HG02938 (cell line): ENCODE data around the gene E2F1.

Source experiments
- ATAC-seq: cut with Tn5 transposase; IDR thresholded peaks from one replicate; pipeline ENCODE4 v1.9.1; 2021; ENCODE audit warnings: mild to moderate bottlenecking, moderate library complexity; ENCODE audit not compliant: unreplicated experiment

E2F1 gene, protein sequence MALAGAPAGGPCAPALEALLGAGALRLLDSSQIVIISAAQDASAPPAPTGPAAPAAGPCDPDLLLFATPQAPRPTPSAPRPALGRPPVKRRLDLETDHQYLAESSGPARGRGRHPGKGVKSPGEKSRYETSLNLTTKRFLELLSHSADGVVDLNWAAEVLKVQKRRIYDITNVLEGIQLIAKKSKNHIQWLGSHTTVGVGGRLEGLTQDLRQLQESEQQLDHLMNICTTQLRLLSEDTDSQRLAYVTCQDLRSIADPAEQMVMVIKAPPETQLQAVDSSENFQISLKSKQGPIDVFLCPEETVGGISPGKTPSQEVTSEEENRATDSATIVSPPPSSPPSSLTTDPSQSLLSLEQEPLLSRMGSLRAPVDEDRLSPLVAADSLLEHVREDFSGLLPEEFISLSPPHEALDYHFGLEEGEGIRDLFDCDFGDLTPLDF

DNA sequence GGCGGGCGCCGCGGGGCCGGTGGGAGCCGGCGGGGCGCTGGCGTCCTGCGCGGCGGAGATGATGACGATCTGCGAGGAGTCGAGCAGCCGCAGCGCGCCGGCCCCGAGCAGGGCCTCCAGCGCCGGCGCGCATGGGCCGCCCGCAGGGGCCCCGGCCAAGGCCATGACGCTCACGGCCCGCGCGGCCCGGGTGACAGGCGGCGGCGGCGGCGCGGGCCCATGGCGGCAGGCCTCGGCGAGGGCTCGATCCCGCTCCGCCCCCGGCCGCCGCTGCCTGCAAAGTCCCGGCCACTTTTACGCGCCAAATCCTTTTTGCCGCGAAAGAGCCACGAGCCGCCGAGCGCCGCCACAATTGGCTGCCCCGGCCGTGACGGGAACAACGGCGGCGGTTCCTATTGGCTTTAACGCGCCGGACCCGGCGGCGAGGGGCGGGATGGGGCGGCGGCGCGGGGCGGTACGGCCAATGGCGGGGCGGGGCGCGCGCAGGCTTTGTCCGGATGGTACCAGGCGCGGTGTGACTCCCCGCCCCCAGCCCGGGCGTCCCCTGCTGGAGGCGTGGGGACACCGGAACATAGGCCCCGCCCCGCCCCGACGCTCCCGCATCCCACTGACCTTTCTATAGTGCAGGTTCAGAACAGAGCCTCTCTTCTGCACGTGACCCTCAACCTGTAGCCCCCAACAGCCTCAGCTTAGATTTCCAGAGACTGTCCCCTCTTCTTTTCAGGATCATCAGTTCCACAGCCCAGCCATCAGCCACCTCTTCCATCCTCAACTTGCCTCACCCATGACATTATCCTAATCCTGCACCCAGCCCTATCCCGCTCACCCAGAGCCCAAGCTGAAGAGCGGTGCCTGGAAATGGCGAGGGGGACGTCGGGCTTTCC, at the start of gene E2F1:
Gene E2F1, minus strand, starts transcription at position 286 of the 884 bp plus-strand sequence. Its CDS starts 121 bp downstream, at position 165.
- peak; percentile 71 for ATAC-seq

GRCh38 chr20:33733654-33734576, 47.7 kb upstream of the E2F1 start:
- no peak for ATAC-seq

DNA sequence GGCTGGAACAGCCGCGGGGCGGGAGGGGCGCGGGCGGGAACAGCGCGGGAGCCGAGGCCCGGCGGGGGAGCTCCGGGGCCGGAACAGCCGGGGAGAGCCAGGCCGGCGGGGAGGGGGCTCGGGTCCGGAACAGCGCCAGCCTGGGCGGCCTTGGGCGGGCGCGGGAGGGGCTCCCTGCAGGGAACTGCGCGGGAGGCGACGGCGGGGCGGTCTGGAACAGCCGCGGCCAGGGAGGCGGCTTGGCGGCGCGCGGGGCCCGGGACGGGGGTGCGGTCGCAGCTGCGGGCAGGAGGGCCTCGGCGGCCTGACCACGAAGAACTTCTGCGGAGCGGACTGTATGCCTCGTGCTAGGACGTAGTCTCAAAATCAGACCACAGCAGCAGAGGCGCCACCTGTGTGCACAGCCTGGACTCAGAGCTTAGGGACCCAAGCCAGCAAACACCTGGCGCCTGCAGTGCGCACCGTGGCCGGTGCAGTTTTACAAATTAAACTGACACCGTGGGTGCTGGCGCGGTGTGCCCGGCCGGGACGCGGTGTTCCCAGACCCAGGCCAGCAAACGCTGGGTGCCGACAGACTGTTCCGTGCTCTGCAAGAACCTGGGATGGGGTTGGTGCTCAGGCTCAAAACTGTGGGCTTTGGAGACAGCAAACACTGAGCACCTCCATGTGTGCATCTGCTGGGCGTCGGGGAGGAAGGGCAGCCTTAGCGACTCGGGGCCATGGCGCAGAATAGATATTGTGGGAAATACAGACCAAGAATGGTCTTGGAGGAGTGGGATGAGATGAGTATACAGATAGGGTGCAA, 46.2 kb upstream of the E2F1 start:
- ATAC-seq = peak; percentile 62

DNA sequence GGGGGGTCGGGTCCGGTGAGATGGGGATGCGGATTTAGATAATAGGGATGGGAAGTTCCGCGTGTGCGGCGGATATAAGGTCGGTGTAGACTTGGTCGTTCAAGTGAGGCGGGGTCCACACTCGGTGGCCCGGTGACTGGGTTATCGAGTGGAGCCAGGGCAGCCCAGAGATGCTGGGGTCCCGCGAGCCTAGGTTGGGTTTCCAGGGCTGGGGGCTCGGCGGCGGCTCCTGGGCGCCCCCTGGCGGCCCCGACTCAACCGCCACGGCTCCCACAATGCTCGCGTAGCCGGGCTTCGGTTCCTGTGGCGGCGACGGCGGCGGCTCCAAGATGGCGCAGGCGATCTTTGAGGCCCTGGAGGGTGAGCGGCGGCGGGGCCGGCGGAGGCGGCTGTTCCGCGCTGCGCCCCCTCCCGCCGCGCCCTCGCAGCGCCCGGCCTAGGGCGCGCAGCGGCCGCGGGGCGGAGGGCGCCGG, 45.5 kb upstream of the E2F1 start, which contains the start of gene ZNF341:
Gene ZNF341, plus strand, starts transcription at position 304 of the 473 bp plus-strand sequence. Its CDS starts 26 bp downstream, at position 330.
- ATAC-seq = peak; percentile 61

DNA sequence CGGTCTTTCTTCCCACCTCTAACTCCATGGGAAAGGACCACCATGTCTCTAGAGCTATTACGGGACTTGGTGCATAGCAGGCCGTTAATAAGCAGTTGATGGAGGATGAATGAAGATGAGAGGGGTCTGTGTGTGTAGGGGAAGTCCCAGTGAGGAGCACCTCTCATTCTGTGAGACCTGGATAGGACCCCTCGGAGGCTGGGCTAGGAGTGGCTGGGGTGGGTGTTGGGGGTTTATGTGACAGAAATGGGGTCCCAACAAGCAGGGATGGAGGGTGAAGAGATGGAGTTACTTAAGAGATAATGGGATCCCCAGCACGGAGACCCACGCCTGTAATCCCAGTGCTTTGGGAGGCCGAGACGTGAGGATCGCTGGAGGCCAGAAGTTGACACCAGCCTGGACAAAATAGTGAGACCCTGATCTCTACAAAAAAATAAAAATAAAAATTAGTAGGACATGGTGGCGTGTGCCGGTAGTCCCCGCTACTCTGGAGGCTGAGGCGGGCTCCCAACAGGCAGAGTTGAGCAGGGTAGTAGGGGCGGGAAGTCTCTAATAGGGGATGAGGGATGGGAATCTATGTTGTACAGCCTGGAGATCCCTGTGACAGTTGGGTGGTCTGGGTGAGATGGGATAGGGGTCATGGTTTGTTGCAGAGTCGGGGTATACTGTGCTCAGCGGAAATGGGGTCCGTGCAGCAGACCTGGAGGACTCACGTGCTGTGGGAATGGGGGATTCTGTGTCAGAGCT, 44.9 kb upstream of the E2F1 start:
- ATAC-seq = no peak

- no peak for ATAC-seq
These were observed 42.9 kb upstream of the E2F1 start for GRCh38 chr20:33729101-33729500.

- ATAC-seq = no peak
These were observed 42.3 kb upstream of the E2F1 start for GRCh38 chr20:33728463-33728862.

GRCh38 chr20:33727806-33728205, 41.6 kb upstream of the E2F1 start:
- no peak for ATAC-seq

GRCh38 chr20:33727115-33727479, 40.9 kb upstream of the E2F1 start:
- no peak for ATAC-seq

GRCh38 chr20:33725607-33726264, 39.6 kb upstream of the E2F1 start:
- ATAC-seq = no peak

- no peak for ATAC-seq
These were observed 38.4 kb upstream of the E2F1 start for GRCh38 chr20:33724439-33725094.

- no peak for ATAC-seq
These were observed 35.4 kb upstream of the E2F1 start for GRCh38 chr20:33721391-33722140.

GRCh38 chr20:33719989-33720709, 34.0 kb upstream of the E2F1 start, which contains the start of gene PXMP4:
TSS of gene PXMP4 (minus strand) at chr20:33720310. CDS start at chr20:33720207, 103 bp downstream.
- ATAC-seq = peak; percentile 93

- ATAC-seq = no peak
These were observed 33.2 kb upstream of the E2F1 start for GRCh38 chr20:33719277-33719988.

DNA sequence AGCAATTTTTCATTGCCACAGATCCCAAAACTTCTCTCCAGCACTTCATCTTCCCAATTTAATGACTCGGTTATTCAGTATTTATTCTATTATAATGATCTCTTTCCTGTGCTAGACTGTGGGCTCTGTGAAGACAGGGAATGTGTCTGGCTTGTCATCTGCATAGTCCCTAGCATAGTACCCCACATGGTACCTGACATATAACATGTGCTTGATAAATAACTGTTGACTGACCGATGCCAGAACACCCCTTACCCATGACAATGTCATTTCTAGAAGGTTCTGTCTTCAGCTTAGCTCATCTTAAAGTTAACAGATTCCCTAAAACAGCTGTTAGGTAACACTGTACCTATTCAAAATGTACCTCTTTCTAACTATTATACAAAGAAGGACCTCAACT, 30.3 kb upstream of the E2F1 start:
- no peak for ATAC-seq

- no peak for ATAC-seq
These were observed 27.7 kb upstream of the E2F1 start for GRCh38 chr20:33713865-33714367.
